ENCODE results near the gene TANGO6. TPM values are rescaled to one million over a fixed set of nuclear protein-coding genes. Genes with fewer than 3 reads are reported as not detected.

The TANGO6 gene
- total and polyA plus RNA-seq, 10 of the 15 experiments (the other 5 are each of a cell fraction or from before 2014, with no cell fraction given), result 1.1 to 20.6 (median 11.0) TPM

- FAIRE-seq (no peak), DNase-seq (ENCODE audit: low read depth, low spot score) (no peak), ATAC-seq (no peak)
- ChIA-PET SMC1A (ENCODE audit: uncharacterized antibody, unreplicated experiment) (no interaction called here), POLR2A (interaction anchor here (0.6 kb wide), 1 partner anchor 24 kb away, joined by 3 read pairs; no protein-coding TSS in a partner anchor), RAD21 (ENCODE audit: unreplicated experiment) (no interaction called here), CTCF (interaction anchor here (1.4 kb wide), 1 partner anchor 299 kb away, joined by 3 read pairs; no protein-coding TSS in a partner anchor)
- H3K27me3 ChIP-seq (replicated peaks in 1 of 2; ENCODE audit: control insufficient read depth in 2 of 2, insufficient read depth in 2 of 2, low read length in 1 of 2), result no peaks in the 10 kb centered on the region
- no peaks in the 10 kb centered on the region; a peak in 1 of 4 replicates for H3K36me3 ChIP-seq (ENCODE audit: control insufficient read depth in 2 of 2, insufficient read depth in 2 of 2, low read length in 1 of 2)
- no peak overlapping the region for H3K4me3 ChIP-seq
- WGBS (ENCODE audit: insufficient coverage, insufficient replicate concordance, low lambda C conversion rate, missing lambda C conversion rate), result 90% methylated on average over 3 of the region's 3 CpGs
- intact Hi-C loops (cut with micrococcal nuclease; ENCODE audit: unreplicated experiment), result no loop called here
- TF ChIP-seq YBX1 (IDR thresholded peaks at IDR 0.05) (no peak), ZBTB40 (IDR thresholded peaks at IDR 0.05; ENCODE audit: borderline replicate concordance) (no peak), ZNF274 (IDR thresholded peaks at IDR 0.05; ENCODE audit: insufficient read depth, insufficient read length) (no peak), CEBPB (IDR thresholded peaks at IDR 0.05; ENCODE audit: borderline replicate concordance in 1 of 2, low read depth in 2 of 2, low read length in 2 of 2) (no peak), CUX1 (IDR thresholded peaks at IDR 0.05; ENCODE audit: insufficient replicate concordance, low read depth, low read length) (no peak)
- in situ Hi-C loops (cut with MboI), result no loop called here
- H3K9me3 ChIP-seq (replicated peaks; ENCODE audit: control insufficient read depth, insufficient read depth, low read length), result no peaks in the 10 kb centered on the region
- no peaks in the 10 kb centered on the region for H4K20me1 ChIP-seq (ENCODE audit: control insufficient read depth, insufficient read depth)
- H3K4me1 ChIP-seq (ENCODE audit: control insufficient read depth, insufficient read depth, low read length), result no peaks in the 10 kb centered on the region
- H3K79me2 ChIP-seq (ENCODE audit: control insufficient read depth, insufficient read depth, low read length), result no peaks in the 10 kb centered on the region
- H3K4me2 ChIP-seq (ENCODE audit: control insufficient read depth, insufficient read depth), result no peak overlapping the region
- H3K9ac ChIP-seq (ENCODE audit: control insufficient read depth, insufficient read depth, low read length), result no peak overlapping the region
- H2AFZ ChIP-seq (ENCODE audit: control insufficient read depth, low read depth, low read length), result no peak overlapping the region
- no peak overlapping the region for H3K27ac ChIP-seq (ENCODE audit: control insufficient read depth, insufficient read depth)
- BruUV-seq (replicated peaks), result no TSS peak
Observed at GRCh38 chr16:68889508-68890150, 46.3 kb downstream of the TANGO6 start.
